Left renal pelvis (tissue), 4 donors: ENCODE data around the gene EP400. TPM values are rescaled to one million over a fixed set of nuclear protein-coding genes. Genes with fewer than 3 reads are reported as not detected.
"Not testable (repeated sequence)": the region's sequence is repeated elsewhere in the genome, so short reads cannot be mapped to it uniquely, and the experiment has no call there.

Source experiments
- DNase-seq, 4 donors: peaks; one replicate each; pipeline ENCODE4 v3.0.0-alpha.2; 2013; ENCODE audit warnings: low read depth in 4 of 4, low spot score in 3 of 4
- polyA plus RNA-seq, 4 donors: library from polyadenylated mRNA; unstranded; fragments of 120-200 nt; gene quantifications; one replicate each; pipeline ENCODE4 v1.2.1, GENCODE V29; 2013; ENCODE audit not compliant: insufficient read length in 4 of 4

Gene EP400
- polyA plus RNA-seq, 4 donors = 31.9 to 43.0 (median 38.2) TPM

- no peak for DNase-seq
Measured at GRCh38 chr12:132040906-132041606, 91.3 kb downstream of the EP400 start.

- no peak for DNase-seq
Measured at GRCh38 chr12:132043216-132043615, 93.5 kb downstream of the EP400 start.

DNA sequence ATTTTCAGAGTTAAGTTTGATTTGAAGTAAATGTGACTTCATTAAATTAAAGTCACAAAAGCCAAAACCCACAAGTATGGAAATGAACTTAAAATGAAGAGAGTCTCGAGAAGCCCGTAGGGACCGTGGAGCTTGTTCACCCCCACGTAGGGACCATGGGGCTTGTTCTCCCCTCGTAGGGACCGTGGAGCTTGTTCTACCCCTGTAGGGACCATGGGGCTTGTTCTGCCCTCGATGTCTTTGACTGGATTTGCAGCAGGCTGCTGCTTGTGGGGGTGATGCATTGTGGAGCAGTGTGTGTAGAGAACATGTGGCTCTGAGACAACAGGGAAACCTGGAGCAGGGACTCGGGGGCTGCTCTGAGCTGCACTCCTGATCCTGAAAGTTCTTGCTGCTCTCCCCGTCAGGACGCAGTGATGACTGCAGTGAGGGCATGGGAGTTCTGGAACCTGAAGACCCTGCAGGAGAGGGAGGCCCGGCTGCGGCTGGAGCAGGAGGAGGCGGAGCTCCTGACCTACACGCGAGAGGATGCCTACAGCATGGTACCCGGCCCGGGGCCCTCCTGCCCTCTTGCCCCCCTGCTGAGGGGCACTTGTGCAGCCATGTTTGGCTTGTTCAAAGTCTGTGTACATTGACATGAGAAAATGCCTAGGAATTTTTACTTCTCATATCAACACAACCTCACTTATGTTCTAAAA, 94.2 kb downstream of the EP400 start:
- DNase-seq = no peak

GRCh38 chr12:132044661-132045412, 95.1 kb downstream of the EP400 start:
- no peak for DNase-seq

- DNase-seq = no peak
Measured at GRCh38 chr12:132045751-132046150, 96.0 kb downstream of the EP400 start.

GRCh38 chr12:132046561-132046960, 96.8 kb downstream of the EP400 start:
- DNase-seq = no peak

- not testable (repeated sequence) for DNase-seq
Measured at GRCh38 chr12:132047630-132048029, 97.9 kb downstream of the EP400 start.

DNA sequence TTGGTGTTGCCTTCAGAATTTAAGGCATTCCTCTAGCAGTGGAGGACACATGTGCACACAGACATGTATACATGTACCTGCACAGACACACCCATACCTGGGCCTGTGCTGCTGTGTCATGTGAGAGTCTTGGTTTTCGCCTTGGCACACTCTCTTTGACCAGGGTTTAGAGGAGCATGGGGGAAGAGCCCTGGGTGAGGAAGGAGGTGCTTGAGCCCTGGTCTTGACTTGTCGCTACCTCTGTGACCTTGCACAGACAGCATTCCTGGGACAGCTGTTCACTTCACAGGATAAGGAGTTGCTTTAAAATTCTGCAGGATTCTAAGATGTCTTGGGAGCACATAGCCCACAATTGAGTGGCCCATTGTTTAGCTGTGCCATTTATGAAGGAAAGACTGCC, 99.7 kb downstream of the EP400 start:
- no peak for DNase-seq

- DNase-seq = no peak
Measured at GRCh38 chr12:132049876-132050275, 100.1 kb downstream of the EP400 start.

GRCh38 chr12:132051718-132052117, 102.0 kb downstream of the EP400 start:
- DNase-seq = not testable (repeated sequence)

GRCh38 chr12:132052196-132052932, 102.6 kb downstream of the EP400 start:
- no peak for DNase-seq

- no peak for DNase-seq
Measured at GRCh38 chr12:132053338-132054330, 103.9 kb downstream of the EP400 start.

DNA sequence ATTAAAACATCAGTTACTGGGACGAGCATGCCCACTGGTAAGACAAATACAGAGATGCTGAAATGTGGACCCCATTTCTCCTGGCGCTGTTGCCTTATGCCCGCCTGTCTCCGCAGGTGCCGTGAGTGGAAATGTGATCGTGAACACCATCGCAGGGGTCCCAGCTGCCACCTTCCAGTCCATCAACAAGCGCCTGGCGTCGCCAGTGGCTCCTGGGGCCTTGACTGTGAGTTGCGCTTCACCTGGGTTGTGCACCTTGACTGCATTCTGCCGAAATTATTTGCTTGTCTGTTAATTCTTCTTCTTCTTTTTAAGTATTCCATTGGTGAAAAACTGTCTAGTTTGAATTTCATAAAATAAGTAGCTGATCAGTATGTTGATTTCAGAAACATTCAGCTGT, 105.2 kb downstream of the EP400 start:
- no peak for DNase-seq

DNA sequence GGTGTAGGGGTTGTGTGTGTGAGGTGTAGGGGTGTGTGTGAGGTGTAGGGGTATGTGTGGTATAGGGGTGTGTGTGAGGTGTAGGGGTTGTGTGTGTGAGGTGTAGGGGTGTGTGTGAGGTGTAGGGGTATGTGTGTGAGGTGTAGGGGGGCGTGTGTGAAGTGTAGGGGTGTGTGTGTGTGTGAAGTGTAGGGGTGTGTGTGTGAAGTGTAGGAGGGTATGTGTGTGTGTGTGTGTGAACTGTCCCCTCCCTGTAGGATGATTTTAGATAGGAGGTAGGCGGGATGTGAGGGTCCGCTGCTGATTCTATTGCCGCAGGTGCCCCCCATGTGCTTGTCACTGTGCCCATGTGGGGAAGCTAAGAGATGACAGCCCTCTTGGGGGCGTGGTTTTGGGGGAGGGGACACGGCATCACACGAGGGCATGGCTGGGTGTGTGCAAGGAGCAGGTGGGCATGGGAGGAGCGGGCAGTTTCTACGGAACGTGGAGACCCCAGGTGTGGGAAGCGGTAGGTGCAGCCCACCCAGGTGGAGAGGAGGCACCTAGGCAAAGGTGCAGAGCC, 105.9 kb downstream of the EP400 start:
- DNase-seq = no peak

GRCh38 chr12:132056320-132056719, 106.6 kb downstream of the EP400 start:
- no peak for DNase-seq

GRCh38 chr12:132056951-132057350, 107.2 kb downstream of the EP400 start:
- no peak for DNase-seq

DNA sequence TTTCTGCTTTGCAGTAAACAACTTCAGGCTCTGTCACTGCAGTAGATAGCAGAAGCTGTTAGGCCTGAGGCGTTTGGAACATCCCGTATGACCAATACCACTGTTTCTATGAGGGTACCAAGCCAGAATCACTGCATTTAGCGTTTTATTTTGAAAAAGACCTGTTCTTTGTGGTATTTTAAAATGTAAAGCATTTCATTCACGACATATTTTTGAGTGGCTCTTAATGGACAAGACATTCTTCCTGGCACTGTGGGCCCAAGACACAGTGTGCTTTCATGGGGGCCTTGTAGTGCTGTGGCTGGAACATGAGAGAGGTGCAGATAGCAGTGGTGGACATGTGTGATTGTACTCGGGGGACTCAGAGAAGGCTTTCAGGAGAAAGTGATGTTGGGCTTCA, 107.9 kb downstream of the EP400 start:
- no peak for DNase-seq

- DNase-seq = no peak
Measured at GRCh38 chr12:132061197-132061596, 111.5 kb downstream of the EP400 start.

DNA sequence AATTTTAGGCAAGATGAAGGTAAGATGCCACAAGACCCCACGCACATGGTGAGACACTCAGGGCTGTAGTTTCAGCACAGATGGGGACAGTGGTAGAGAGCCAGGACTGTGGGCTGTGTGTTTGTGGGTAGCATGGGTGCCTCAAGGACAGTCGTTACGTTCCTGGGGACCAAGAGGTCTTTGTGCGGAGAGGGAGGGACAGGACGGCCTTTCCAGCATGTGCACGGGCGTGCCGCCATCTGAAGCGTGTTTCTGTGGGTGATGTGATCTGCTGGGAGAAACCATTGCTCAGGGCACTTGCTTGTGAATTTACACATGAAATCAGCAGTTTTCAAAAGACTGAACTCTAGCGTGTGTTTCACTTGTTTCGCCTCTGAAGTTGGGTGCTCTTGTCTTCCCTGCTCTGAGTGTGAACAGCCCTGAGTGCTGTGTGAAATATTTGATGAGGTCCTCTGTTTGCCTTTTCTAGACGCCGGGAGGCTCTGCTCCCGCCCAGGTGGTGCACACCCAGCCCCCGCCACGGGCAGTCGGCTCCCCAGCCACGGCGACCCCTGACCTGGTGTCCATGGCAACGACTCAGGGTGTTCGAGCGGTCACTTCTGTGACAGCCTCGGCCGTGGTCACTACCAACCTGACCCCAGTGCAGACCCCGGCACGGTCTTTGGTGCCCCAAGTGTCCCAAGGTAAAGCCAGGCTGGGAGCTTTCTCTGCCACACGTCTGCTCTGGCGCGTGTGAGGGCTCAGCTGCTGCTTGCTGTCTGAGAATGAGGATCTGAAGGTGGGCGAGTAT, 112.1 kb downstream of the EP400 start:
- no peak for DNase-seq
